Measurements from ENCODE around the gene OTOGL. TPM values are rescaled to one million over a fixed set of nuclear protein-coding genes. Genes with fewer than 3 reads are reported as not detected.

Gene OTOGL
- total RNA-seq, 4 donors from 2014 or later: 0.21 to 0.60 (median 0.44) TPM; not detected in 1

DNA sequence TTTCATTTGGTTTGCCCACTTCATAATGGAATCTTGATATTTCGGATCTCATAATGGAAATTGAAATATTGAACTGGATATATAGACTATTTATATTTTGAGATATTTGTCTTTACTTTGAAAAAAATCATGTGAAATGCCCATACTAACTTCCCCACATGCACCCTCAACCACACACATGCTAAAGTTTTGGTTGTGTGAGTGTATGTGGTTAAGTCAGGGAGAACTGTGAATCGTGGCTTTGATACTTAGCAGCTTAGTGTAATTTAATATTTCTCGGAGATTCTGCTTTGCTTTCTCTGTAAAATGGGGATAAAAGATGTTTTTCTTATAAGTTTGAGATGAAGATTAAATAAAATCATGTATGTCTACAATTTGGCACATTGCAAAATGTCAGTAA is 162.1 kb downstream of the OTOGL start:
- 83 to 91% methylated on average over 3 of the region's 3 CpGs for WGBS, 2 donors
- Histone ChIP-seq H3K27ac (no peak overlapping the region), H3K4me3 (no peak overlapping the region), H3K27me3 (no peaks in the 10 kb centered on the region), H3K4me1 (no peaks in the 10 kb centered on the region), H3K36me3 (no peaks in the 10 kb centered on the region), H3K9me3 (no peaks in the 10 kb centered on the region)
- TF ChIP-seq EP300 (IDR thresholded peaks at IDR 0.05) (no peak), POLR2A (IDR thresholded peaks at IDR 0.05) (no peak)
- TF ChIP-seq, protein P1, sequence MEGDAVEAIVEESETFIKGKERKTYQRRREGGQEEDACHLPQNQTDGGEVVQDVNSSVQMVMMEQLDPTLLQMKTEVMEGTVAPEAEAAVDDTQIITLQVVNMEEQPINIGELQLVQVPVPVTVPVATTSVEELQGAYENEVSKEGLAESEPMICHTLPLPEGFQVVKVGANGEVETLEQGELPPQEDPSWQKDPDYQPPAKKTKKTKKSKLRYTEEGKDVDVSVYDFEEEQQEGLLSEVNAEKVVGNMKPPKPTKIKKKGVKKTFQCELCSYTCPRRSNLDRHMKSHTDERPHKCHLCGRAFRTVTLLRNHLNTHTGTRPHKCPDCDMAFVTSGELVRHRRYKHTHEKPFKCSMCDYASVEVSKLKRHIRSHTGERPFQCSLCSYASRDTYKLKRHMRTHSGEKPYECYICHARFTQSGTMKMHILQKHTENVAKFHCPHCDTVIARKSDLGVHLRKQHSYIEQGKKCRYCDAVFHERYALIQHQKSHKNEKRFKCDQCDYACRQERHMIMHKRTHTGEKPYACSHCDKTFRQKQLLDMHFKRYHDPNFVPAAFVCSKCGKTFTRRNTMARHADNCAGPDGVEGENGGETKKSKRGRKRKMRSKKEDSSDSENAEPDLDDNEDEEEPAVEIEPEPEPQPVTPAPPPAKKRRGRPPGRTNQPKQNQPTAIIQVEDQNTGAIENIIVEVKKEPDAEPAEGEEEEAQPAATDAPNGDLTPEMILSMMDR (IDR thresholded peaks at IDR 0.05): no peak
- DNase-seq (ENCODE audit: low spot score in 2 of 2): no peak

DNA sequence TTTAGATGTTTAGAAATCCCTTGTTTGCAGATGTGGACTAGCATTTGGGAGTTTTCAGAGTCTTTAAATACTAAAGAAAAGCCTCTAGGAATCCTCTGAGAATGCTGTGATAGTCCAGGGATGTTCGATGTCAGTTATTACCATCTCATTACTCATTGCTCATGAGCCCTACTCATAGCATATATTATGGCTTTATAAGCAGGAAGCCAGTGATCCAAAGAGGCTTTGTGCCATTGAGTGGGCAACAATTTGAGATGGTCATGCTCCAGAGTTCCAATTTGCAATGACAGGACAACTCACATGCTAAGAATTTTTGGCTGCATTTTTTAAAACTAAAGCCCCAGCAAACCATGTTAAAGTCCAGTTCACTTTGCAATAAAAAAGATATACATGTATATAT is 163.0 kb downstream of the OTOGL start:
- Histone ChIP-seq H3K4me3 (no peak overlapping the region), H3K36me3 (no peaks in the 10 kb centered on the region), H3K4me1 (no peaks in the 10 kb centered on the region), H3K27me3 (no peaks in the 10 kb centered on the region), H3K9me3 (no peaks in the 10 kb centered on the region), H3K27ac (no peak overlapping the region)
- DNase-seq (ENCODE audit: low spot score in 2 of 2): no peak
- TF ChIP-seq EP300 (IDR thresholded peaks at IDR 0.05) (no peak), POLR2A (IDR thresholded peaks at IDR 0.05) (no peak)
- 39 to 42% methylated on average over 1 of the region's 1 CpG for WGBS, 2 donors

DNA sequence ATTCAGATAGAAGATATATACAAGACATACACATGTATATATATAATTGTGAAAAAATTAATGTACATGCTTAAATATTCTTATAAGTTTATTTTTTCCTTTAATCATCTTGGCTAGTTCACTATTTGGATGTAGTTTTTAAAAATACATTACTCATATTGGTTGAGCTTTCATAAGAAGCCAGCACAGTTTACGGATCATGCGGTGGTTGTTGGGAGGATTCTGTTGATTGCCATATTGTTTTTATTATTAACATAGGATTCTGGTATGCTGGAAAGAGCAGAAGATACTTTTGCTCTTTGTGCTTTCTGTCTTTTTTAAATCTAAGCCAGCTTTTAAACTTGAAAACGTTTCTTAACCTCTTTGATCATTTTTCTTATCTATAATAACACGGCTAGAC is 163.4 kb downstream of the OTOGL start:
- no peak for DNase-seq (ENCODE audit: low spot score in 2 of 2)
- Histone ChIP-seq H3K27ac (no peak overlapping the region), H3K9me3 (no peaks in the 10 kb centered on the region), H3K4me1 (no peaks in the 10 kb centered on the region), H3K36me3 (no peaks in the 10 kb centered on the region), H3K4me3 (no peak overlapping the region), H3K27me3 (no peaks in the 10 kb centered on the region)
- 69 to 77% methylated on average over 4 of the region's 4 CpGs for WGBS, 2 donors
- TF ChIP-seq POLR2A (IDR thresholded peaks at IDR 0.05): no peak
- TF ChIP-seq, protein P1 (IDR thresholded peaks at IDR 0.05): no peak

DNA sequence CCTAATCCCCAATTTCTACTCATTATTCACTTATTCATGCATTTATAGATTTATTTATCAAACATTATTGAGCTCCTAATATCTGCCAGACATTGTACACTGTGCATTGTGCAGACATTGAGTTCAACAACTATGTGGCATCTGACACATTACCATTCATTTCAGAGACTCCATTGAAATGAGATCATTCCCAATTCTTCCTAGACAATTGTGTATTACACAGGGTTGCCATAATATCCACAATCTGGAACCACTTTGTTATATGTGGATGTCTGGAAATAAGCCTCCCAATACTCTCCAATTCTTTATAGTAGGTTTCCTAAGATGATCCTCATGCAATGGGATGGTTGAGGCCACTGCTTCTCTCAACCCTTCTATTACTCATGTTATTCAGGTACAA is 165.0 kb downstream of the OTOGL start:
- peaks cover 0 to under 1% (median 0%) of the 10 kb centered on the region in 4 donors for H3K4me1 ChIP-seq
- H3K27me3 ChIP-seq: no peaks in the 10 kb centered on the region
- H3K36me3 ChIP-seq: no peaks in the 10 kb centered on the region
- H3K27ac ChIP-seq: no peak overlapping the region
- DNase-seq (ENCODE audit: low spot score in 2 of 2): no peak
- no peak overlapping the region for H3K4me3 ChIP-seq
- TF ChIP-seq, protein P1 (IDR thresholded peaks at IDR 0.05): no peak
- no peak for TF ChIP-seq EP300 (IDR thresholded peaks at IDR 0.05)
- TF ChIP-seq POLR2A (IDR thresholded peaks at IDR 0.05): no peak
- H3K9me3 ChIP-seq: no peaks in the 10 kb centered on the region

DNA sequence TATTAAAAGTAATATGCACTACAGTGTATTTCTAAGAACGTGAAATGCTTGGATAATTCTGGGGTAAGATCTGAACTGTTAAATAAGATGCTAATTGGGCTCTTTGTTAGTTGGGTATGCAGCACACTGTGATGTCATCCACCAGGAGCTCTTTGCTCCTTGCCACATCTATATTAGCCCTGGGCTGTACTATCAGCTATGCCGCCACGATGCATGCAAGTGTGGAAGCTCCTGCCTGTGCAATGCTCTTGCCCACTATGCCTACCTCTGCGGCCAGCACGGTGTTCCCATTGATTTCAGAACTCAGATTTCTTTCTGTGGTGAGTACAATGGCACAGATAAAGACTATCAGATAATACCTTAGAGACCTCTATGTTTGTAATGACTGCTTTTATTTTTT is 165.6 kb downstream of the OTOGL start:
- TF ChIP-seq, protein P1 (IDR thresholded peaks at IDR 0.05): no peak
- TF ChIP-seq EP300 (IDR thresholded peaks at IDR 0.05) (no peak), POLR2A (IDR thresholded peaks at IDR 0.05) (no peak)
- H3K27ac ChIP-seq: no peak overlapping the region
- H3K36me3 ChIP-seq: no peaks in the 10 kb centered on the region
- peaks cover 0 to 4% (median 0%) of the 10 kb centered on the region in 4 donors for H3K4me1 ChIP-seq
- no peaks in the 10 kb centered on the region for H3K9me3 ChIP-seq
- H3K27me3 ChIP-seq: no peaks in the 10 kb centered on the region
- WGBS, 2 donors: 94 to 95% methylated on average over 5 of the region's 5 CpGs
- DNase-seq (ENCODE audit: low spot score in 2 of 2): no peak
- H3K4me3 ChIP-seq: no peak overlapping the region

Measured in tibial nerve (tissue), 4 donors.